ENCODE measurements around the gene VPS11.

DNA sequence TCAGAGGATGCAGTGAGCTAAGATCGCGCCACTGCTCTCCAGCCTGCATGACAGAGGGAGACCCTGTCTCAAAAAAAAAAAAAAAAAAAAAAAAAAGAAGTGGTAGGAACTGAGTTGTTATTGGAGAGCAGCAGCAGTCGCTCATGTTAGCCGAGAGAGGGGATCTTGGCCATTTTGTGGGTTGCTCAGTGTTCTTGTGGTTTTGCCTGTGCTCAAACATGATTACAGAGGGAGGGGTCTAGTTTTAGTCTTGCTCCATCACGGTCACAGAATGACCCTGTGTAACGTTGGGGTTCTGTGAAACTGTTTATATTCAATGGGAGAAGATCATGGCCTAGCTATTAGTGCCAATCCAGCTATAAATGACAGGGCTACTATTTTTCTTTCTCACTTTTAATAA is 32.1 kb downstream of the VPS11 start:
- TF ChIP-seq YY1 (IDR thresholded peaks at IDR 0.05; ENCODE audit: insufficient read depth, insufficient read length) = no peak
- no peak for TF ChIP-seq ZNF274 (IDR thresholded peaks at IDR 0.05; ENCODE audit: low read depth, low read length)
- TF ChIP-seq SUZ12 (IDR thresholded peaks at IDR 0.05; ENCODE audit: extremely low read depth, insufficient read depth, insufficient read length) = no peak
